Endothelial cell of umbilical vein (primary cell): Measurements from ENCODE around the gene PPP1R1C.

Experiments used
- EZH2 ChIP-seq: IDR thresholded peaks from 2 replicates; pipeline ENCODE4 v1.6.1; 2012; ENCODE audit warnings: borderline replicate concordance, low read depth, mild to moderate bottlenecking, moderate library complexity, low read length, inconsistent platforms; ENCODE audit not compliant: severe bottlenecking
- FOS ChIP-seq: IDR thresholded peaks from 2 replicates; pipeline ENCODE4 v1.6.1; 2011; ENCODE audit warnings: mild to moderate bottlenecking, low read length, moderate library complexity, borderline replicate concordance; ENCODE audit not compliant: insufficient read depth
- GATA2 ChIP-seq: IDR thresholded peaks from 2 replicates; pipeline ENCODE4 v1.7.0; 2011; ENCODE audit warnings: low read depth, mild to moderate bottlenecking, moderate library complexity, mixed read lengths, low read length; ENCODE audit not compliant: insufficient read length, insufficient read depth
- JUN ChIP-seq: IDR thresholded peaks from 2 replicates; pipeline ENCODE4 v1.6.1; 2011; ENCODE audit warnings: borderline replicate concordance, low read depth; ENCODE audit not compliant: insufficient read length, insufficient read depth
- MYC ChIP-seq: IDR thresholded peaks from one replicate; pipeline ENCODE4 v1.6.1; 2011; ENCODE audit warnings: mild to moderate bottlenecking, low read depth, low read length
- POLR2A ChIP-seq: IDR thresholded peaks from 2 replicates; pipeline ENCODE4 v1.6.1; 2012; ENCODE audit warnings: low read depth, mild to moderate bottlenecking, control low read depth, low read length
- POLR2AphosphoS5 ChIP-seq: IDR thresholded peaks from 2 replicates; pipeline ENCODE4 v1.6.1; 2012; ENCODE audit warnings: low read depth, mild to moderate bottlenecking, control low read depth, low read length, moderate library complexity; ENCODE audit not compliant: insufficient read depth
- TF ChIP-seq, protein P1 (sequence below): IDR thresholded peaks from 2 replicates; pipeline ENCODE4 v1.6.1; 2011; ENCODE audit not compliant: insufficient read depth, insufficient read length
- TF ChIP-seq, protein P2 (sequence below), 2 donors: IDR thresholded peaks; 1 replicate in 1 of 2; 2 replicates in 1 of 2; pipeline ENCODE4 v1.5.1; 2011; ENCODE audit warnings: low read length in 2 of 2, mild to moderate bottlenecking in 2 of 2, moderate library complexity in 2 of 2, control low read depth in 1 of 2, inconsistent platforms in 1 of 2, low read depth in 1 of 2; ENCODE audit not compliant: insufficient read depth in 1 of 2; ENCODE audit errors: extremely low read depth in 1 of 2

GRCh38 chr2:182081602-182082260, 96.1 kb downstream of the PPP1R1C start:
- TF ChIP-seq, protein P1, sequence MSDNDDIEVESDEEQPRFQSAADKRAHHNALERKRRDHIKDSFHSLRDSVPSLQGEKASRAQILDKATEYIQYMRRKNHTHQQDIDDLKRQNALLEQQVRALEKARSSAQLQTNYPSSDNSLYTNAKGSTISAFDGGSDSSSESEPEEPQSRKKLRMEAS: no peak
- TF ChIP-seq, protein P2, sequence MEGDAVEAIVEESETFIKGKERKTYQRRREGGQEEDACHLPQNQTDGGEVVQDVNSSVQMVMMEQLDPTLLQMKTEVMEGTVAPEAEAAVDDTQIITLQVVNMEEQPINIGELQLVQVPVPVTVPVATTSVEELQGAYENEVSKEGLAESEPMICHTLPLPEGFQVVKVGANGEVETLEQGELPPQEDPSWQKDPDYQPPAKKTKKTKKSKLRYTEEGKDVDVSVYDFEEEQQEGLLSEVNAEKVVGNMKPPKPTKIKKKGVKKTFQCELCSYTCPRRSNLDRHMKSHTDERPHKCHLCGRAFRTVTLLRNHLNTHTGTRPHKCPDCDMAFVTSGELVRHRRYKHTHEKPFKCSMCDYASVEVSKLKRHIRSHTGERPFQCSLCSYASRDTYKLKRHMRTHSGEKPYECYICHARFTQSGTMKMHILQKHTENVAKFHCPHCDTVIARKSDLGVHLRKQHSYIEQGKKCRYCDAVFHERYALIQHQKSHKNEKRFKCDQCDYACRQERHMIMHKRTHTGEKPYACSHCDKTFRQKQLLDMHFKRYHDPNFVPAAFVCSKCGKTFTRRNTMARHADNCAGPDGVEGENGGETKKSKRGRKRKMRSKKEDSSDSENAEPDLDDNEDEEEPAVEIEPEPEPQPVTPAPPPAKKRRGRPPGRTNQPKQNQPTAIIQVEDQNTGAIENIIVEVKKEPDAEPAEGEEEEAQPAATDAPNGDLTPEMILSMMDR (IDR thresholded peaks at IDR 0.05; ENCODE audit: extremely low read depth in 1 of 2, insufficient read depth in 1 of 2, low read depth in 1 of 2, low read length in 2 of 2): no peak
- TF ChIP-seq MYC (no peak), JUN (no peak), EZH2 (no peak), POLR2A (no peak), POLR2AphosphoS5 (no peak), FOS (no peak), GATA2 (no peak)
